HL-60/S4 treated with phorbol 12-myristate 13-acetate at 8.2 ng/mL for 4 days and 3 days (cell line): ENCODE results near the gene ELL2.

Experiments
- in situ Hi-C: fragments of 300-500 bp; cut with MboI; formaldehyde crosslinking; loops from 2 replicates; pipeline ENCODE4 v1.15.0; 2022; ENCODE audit warnings: low sequenced_read_pairs

The ELL2 gene

GRCh38 chr5:95863383-95863757 lies 98.3 kb downstream of the ELL2 start:
- in situ Hi-C loops = loop anchor here (25.0 kb wide), 1 partner anchor 474 kb away; no protein-coding TSS in a partner anchor

GRCh38 chr5:95862671-95863382 lies 98.8 kb downstream of the ELL2 start:
- in situ Hi-C loops = loop anchor here (25.0 kb wide), 1 partner anchor 474 kb away; no protein-coding TSS in a partner anchor

- in situ Hi-C loops = loop anchor here (25.0 kb wide), 1 partner anchor 475 kb away; no protein-coding TSS in a partner anchor
These were observed 99.6 kb downstream of the ELL2 start for GRCh38 chr5:95861864-95862561.

GRCh38 chr5:95861221-95861863 lies 100.3 kb downstream of the ELL2 start:
- in situ Hi-C loops = loop anchor here (25.0 kb wide), 1 partner anchor 476 kb away; no protein-coding TSS in a partner anchor

GRCh38 chr5:95859661-95860060 lies 102.0 kb downstream of the ELL2 start:
- in situ Hi-C loops = loop anchor here (25.0 kb wide), 1 partner anchor 478 kb away; no protein-coding TSS in a partner anchor

- in situ Hi-C loops = loop anchor here (25.0 kb wide), 1 partner anchor 478 kb away; no protein-coding TSS in a partner anchor
These were observed 102.7 kb downstream of the ELL2 start for GRCh38 chr5:95858661-95859595.

GRCh38 chr5:95858023-95858461 lies 103.6 kb downstream of the ELL2 start:
- in situ Hi-C loops = loop anchor here (25.0 kb wide), 1 partner anchor 479 kb away; no protein-coding TSS in a partner anchor

- in situ Hi-C loops = loop anchor here (25.0 kb wide), 1 partner anchor 480 kb away; no protein-coding TSS in a partner anchor
These were observed 104.3 kb downstream of the ELL2 start for GRCh38 chr5:95857185-95857945.

- in situ Hi-C loops = loop anchor here (25.0 kb wide), 1 partner anchor 481 kb away; no protein-coding TSS in a partner anchor
These were observed 105.1 kb downstream of the ELL2 start for GRCh38 chr5:95856501-95856981.

- in situ Hi-C loops = loop anchor here (25.0 kb wide), 1 partner anchor 484 kb away; no protein-coding TSS in a partner anchor
These were observed 108.2 kb downstream of the ELL2 start for GRCh38 chr5:95853490-95853889.

- in situ Hi-C loops = loop anchor here (25.0 kb wide), 1 partner anchor 485 kb away; no protein-coding TSS in a partner anchor
These were observed 109.1 kb downstream of the ELL2 start for GRCh38 chr5:95852567-95852966.

- in situ Hi-C loops = loop anchor here (25.0 kb wide), 1 partner anchor 486 kb away; no protein-coding TSS in a partner anchor
These were observed 110.5 kb downstream of the ELL2 start for GRCh38 chr5:95851141-95851540.

- in situ Hi-C loops = loop anchor here (25.0 kb wide), 1 partner anchor 487 kb away; no protein-coding TSS in a partner anchor
These were observed 111.2 kb downstream of the ELL2 start for GRCh38 chr5:95850391-95850894.

GRCh38 chr5:95848701-95849100 lies 113.0 kb downstream of the ELL2 start:
- in situ Hi-C loops = loop anchor here (25.0 kb wide), 1 partner anchor 186 kb away; no protein-coding TSS in a partner anchor

GRCh38 chr5:95847261-95847592 lies 114.4 kb downstream of the ELL2 start:
- in situ Hi-C loops = loop anchor here (25.0 kb wide), 1 partner anchor 185 kb away; no protein-coding TSS in a partner anchor

- in situ Hi-C loops = loop anchor here (25.0 kb wide), 1 partner anchor 184 kb away; no protein-coding TSS in a partner anchor
These were observed 114.9 kb downstream of the ELL2 start for GRCh38 chr5:95846554-95847260.

- in situ Hi-C loops = loop anchor here (25.0 kb wide), 1 partner anchor 183 kb away; no protein-coding TSS in a partner anchor
These were observed 116.3 kb downstream of the ELL2 start for GRCh38 chr5:95845391-95845790.

GRCh38 chr5:95843733-95844223 lies 117.9 kb downstream of the ELL2 start:
- in situ Hi-C loops = loop anchor here (25.0 kb wide), 1 partner anchor 181 kb away; no protein-coding TSS in a partner anchor
